RWPE2 (cell line): Measurements from ENCODE around the gene TAS1R3.
A peak's percentile ranks its signal among the peaks of the same experiment; 100 is the strongest.

ENCODE experiments used
- ATAC-seq: fragments of 200-7000 bp; cut with Tn5 transposase; 3 replicates; pipeline ENCODE4 v1.9.1; 2021; ENCODE audit warnings: low read depth
- DNase-seq: peaks from one replicate; pipeline ENCODE4 v3.0.0-alpha.2; 2020; ENCODE audit warnings: low spot score
- H3K27ac ChIP-seq: fragments of 450-650 bp; 2 replicates; pipeline ENCODE4 v1.5.1; 2017; ENCODE audit warnings: mild to moderate bottlenecking; ENCODE audit not compliant: poor library complexity, severe bottlenecking
- H3K27me3 ChIP-seq: fragments of 250-450 bp; sonication (Bioruptor Pico); 2 replicates; pipeline ENCODE4 v1.5.1; 2021; ENCODE audit warnings: mild to moderate bottlenecking, moderate library complexity; ENCODE audit not compliant: insufficient read depth, poor library complexity, severe bottlenecking
- H3K36me3 ChIP-seq: fragments of 250-450 bp; sonication (Bioruptor Pico); 2 replicates; pipeline ENCODE4 v1.5.1; 2020; ENCODE audit warnings: low read depth, mild to moderate bottlenecking, moderate library complexity
- H3K4me1 ChIP-seq: fragments of 250-450 bp; sonication (Bioruptor Pico); 2 replicates; pipeline ENCODE4 v1.5.1; 2021; ENCODE audit warnings: mild to moderate bottlenecking, moderate library complexity; ENCODE audit not compliant: insufficient read depth, poor library complexity, severe bottlenecking
- H3K4me3 ChIP-seq: fragments of 250-450 bp; sonication (Bioruptor Pico); 2 replicates; pipeline ENCODE4 v1.5.1; 2021; ENCODE audit warnings: mild to moderate bottlenecking, moderate library complexity; ENCODE audit not compliant: severe bottlenecking
- H3K9me3 ChIP-seq: fragments of 250-450 bp; sonication (Bioruptor Pico); 2 replicates; pipeline ENCODE4 v1.5.1; 2021; ENCODE audit warnings: mild to moderate bottlenecking, moderate library complexity; ENCODE audit not compliant: severe bottlenecking
- CTCF ChIP-seq: fragments of 450-650 bp; IDR thresholded peaks from one replicate; pipeline ENCODE4 v1.5.1; 2017; ENCODE audit warnings: mild to moderate bottlenecking, moderate library complexity; ENCODE audit not compliant: poor library complexity, severe bottlenecking

The TAS1R3 gene

DNA sequence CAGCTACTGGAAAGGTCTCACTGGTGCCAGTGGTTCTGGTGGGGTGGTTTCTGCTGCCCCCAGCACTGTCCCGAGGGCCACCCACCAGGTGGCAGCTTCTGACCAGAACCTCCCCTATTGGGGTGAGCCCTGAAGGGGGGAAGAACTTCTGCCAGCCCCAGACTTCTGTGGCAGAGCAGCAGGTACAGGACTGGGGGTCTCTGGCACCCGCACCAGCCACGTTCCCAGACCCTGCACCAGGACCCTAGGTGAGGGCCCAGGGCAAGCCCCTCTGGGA lies 21.0 kb upstream of the TAS1R3 start:
- peak overlapping the region; percentile 86 for H3K4me3 ChIP-seq
- H3K27ac ChIP-seq = peak overlapping the region; percentile 89
- no peaks in the 10 kb centered on the region for H3K9me3 ChIP-seq
- H3K4me1 ChIP-seq = peaks cover 11% of the 10 kb centered on the region
- H3K36me3 ChIP-seq = peaks cover 50% of the 10 kb centered on the region
- H3K27me3 ChIP-seq = no peaks in the 10 kb centered on the region
- peak; percentile 8 for TF ChIP-seq CTCF
- no peak for DNase-seq
- ATAC-seq = no peak

DNA sequence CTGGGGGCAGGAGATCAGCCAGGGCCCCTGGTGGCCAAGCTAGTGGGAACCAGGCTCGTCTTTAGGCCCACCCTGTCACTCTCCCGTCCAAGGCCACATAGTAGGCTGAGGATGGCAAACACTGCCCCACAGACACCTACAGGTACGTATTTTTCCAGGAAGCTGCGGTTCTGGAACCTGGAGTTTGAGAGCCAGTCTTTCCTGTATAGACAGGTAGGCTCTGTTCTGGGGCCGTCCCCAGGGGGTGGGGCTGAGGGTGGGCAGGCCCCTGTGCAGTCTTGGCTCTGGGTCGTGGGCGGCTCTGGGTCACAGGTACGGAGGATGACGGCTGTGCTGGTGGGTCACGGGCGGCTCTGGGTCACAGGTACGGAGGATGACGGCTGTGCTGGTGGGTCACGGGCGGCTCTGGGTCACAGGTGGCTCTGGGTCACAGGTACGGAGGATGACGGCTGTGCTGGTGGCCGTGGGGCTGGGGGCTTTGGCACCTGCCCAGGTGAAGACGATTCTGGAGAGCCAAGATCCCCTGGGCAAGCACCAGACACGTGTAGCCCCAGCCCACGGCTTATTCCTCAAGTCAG lies 20.5 kb upstream of the TAS1R3 start:
- Histone ChIP-seq H3K27me3 (no peaks in the 10 kb centered on the region), H3K27ac (peak overlapping the region; percentile 89), H3K4me3 (no peak overlapping the region), H3K4me1 (peaks cover 7% of the 10 kb centered on the region), H3K9me3 (no peaks in the 10 kb centered on the region), H3K36me3 (peaks cover 54% of the 10 kb centered on the region)
- TF ChIP-seq CTCF = no peak
- no peak for ATAC-seq
- no peak for DNase-seq

GRCh38 chr1:1311107-1312104 lies 19.7 kb upstream of the TAS1R3 start:
- no peak overlapping the region for H3K4me3 ChIP-seq
- no peak for ATAC-seq
- no peak for TF ChIP-seq CTCF
- H3K9me3 ChIP-seq = no peaks in the 10 kb centered on the region
- H3K36me3 ChIP-seq = peaks cover 60% of the 10 kb centered on the region
- no peak overlapping the region for H3K27ac ChIP-seq
- no peaks in the 10 kb centered on the region for H3K27me3 ChIP-seq
- peaks cover under 1% of the 10 kb centered on the region for H3K4me1 ChIP-seq
- DNase-seq = no peak

GRCh38 chr1:1312450-1313314 lies 18.4 kb upstream of the TAS1R3 start:
- Histone ChIP-seq H3K27ac (no peak overlapping the region), H3K36me3 (peaks cover 73% of the 10 kb centered on the region), H3K4me3 (no peak overlapping the region), H3K4me1 (no peaks in the 10 kb centered on the region), H3K27me3 (no peaks in the 10 kb centered on the region), H3K9me3 (no peaks in the 10 kb centered on the region)
- DNase-seq (no peak), ATAC-seq (no peak)
- no peak for TF ChIP-seq CTCF
